ENCODE measurements around the gene SLC6A12.

Gene SLC6A12

DNA sequence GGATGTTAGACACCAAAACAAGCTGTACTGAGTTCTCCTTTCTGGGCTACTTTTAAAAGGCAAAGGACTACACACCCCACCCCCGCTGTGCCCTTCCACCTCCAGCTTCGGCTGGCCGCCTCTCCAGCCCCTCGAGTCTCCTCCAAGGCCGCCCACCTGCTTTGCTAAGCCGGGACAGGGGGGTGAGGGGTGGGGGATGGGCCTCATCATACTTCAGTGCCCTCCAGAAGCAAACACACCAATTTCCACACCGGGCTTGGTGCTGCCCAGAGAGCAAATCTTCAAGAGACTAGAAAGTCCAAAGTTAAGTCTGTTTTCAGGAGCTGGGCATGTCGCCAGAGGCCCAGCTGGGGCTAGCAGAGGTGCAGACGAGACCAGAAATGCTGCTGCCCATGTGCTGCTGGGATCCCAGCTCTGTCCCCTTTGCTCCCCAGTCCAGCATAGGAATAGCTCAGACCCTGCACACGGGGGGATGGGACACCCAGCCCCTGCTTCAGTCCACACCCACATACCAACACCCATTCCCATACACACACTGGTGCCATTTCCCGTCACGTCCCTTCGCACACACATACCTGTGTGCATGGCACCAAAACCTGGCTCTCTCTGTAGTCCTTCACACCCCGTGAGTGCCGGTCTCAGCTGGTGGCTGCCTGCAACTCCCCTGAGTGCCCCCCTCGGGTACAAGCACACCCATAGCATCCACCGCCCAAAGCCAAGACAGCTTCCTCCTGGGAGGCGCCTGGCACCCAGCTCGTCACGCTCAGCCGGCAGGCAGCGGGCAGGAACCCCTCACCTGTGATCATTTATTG lies 1.0 kb downstream of the SLC6A12 start:
- peak overlapping the region in 1 of 2 donors; percentile 33 for H3K4me3 ChIP-seq (ENCODE audit: low read depth in 1 of 2, low read length in 2 of 2)
- no peak overlapping the region for H3K27ac ChIP-seq (ENCODE audit: low read length)
- H3K4me1 ChIP-seq (ENCODE audit: control insufficient read depth in 1 of 2, insufficient read depth in 2 of 2, low read length in 2 of 2), result peaks cover 0 to 7% of the 10 kb centered on the region in 2 donors
- H3K36me3 ChIP-seq (ENCODE audit: control insufficient read depth in 1 of 2, insufficient read depth in 2 of 2, low read length in 2 of 2), result no peaks in the 10 kb centered on the region
- no peaks in the 10 kb centered on the region for H3K27me3 ChIP-seq (ENCODE audit: low read depth, low read length)
- no peaks in the 10 kb centered on the region for H3K9me3 ChIP-seq (ENCODE audit: control insufficient read depth in 1 of 2, low read length in 2 of 2)

GRCh38 chr12:212415-212714 lies 1.6 kb downstream of the SLC6A12 start:
- no peaks in the 10 kb centered on the region for H3K36me3 ChIP-seq (ENCODE audit: control insufficient read depth in 1 of 2, insufficient read depth in 2 of 2, low read length in 2 of 2)
- peaks cover 0 to 7% of the 10 kb centered on the region in 2 donors for H3K4me1 ChIP-seq (ENCODE audit: control insufficient read depth in 1 of 2, insufficient read depth in 2 of 2, low read length in 2 of 2)
- peak overlapping the region; percentile 31 for H3K27ac ChIP-seq (ENCODE audit: low read length)
- H3K4me3 ChIP-seq (ENCODE audit: low read depth in 1 of 2, low read length in 2 of 2), result no peak overlapping the region
- no peaks in the 10 kb centered on the region for H3K27me3 ChIP-seq (ENCODE audit: low read depth, low read length)
- no peaks in the 10 kb centered on the region for H3K9me3 ChIP-seq (ENCODE audit: control insufficient read depth in 1 of 2, low read length in 2 of 2)

DNA sequence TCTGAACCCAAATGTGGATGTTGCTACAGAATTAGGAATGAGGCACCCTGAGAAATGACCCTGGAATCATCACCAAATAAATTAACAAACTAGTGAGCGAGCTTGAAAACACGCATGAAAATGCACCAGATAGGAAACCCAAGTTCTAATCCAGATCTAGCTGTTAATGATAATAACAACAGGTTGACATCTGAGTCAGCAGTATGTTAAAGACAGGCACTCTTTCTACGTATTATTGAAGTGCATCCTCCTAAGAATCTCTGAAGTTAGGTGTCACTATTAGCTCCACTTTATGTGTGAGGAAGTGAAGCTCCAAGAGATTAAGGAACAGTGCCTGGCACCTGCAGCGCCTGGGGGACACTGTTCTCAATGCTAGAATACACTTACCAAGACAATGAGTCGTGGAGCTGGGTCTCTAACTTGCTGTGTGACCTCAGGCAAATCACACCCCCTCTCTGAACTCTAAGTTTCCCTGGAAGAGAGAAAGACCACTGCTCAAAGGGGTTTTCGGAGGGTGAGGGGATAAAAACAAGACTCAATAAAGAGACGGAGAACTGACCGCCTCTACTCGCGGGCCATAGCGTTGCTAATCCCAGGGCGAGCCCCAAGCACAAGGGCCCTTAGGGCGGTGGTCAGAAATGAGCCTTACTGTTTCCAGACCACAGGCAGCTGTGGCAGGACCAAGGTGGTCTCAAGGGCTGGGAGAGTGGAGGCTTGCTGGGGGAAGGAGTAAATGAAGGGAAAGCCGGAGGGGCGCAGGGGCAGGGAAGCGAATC lies 2.1 kb downstream of the SLC6A12 start:
- Histone ChIP-seq H3K9me3 (ENCODE audit: control insufficient read depth in 1 of 2, low read length in 2 of 2) (no peaks in the 10 kb centered on the region), H3K27me3 (ENCODE audit: low read depth, low read length) (no peaks in the 10 kb centered on the region), H3K4me3 (ENCODE audit: low read depth in 1 of 2, low read length in 2 of 2) (no peak overlapping the region), H3K36me3 (ENCODE audit: control insufficient read depth in 1 of 2, insufficient read depth in 2 of 2, low read length in 2 of 2) (no peaks in the 10 kb centered on the region), H3K4me1 (ENCODE audit: control insufficient read depth in 1 of 2, insufficient read depth in 2 of 2, low read length in 2 of 2) (peaks cover 0 to 7% of the 10 kb centered on the region in 2 donors), H3K27ac (ENCODE audit: low read length) (peak overlapping the region; percentile 31)

DNA sequence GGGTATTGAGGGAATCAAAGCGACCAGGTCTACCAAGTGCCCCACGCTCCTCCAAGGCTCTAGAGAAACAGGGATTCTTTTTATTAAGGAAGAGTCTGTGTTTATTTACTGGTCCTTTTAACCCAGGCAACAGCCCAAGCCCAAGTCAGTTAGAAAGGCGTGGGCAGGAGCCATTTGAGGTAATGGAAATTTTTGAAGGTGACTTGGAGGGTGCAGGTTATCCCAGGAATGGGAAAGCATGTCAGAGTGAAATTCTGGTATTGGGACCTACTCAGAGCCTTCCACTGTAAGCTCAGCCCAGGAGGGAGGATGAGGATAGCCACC lies 2.9 kb downstream of the SLC6A12 start:
- H3K9me3 ChIP-seq (ENCODE audit: control insufficient read depth in 1 of 2, low read length in 2 of 2), result no peaks in the 10 kb centered on the region
- no peak overlapping the region for H3K4me3 ChIP-seq (ENCODE audit: low read depth in 1 of 2, low read length in 2 of 2)
- no peaks in the 10 kb centered on the region for H3K36me3 ChIP-seq (ENCODE audit: control insufficient read depth in 1 of 2, insufficient read depth in 2 of 2, low read length in 2 of 2)
- no peak overlapping the region for H3K27ac ChIP-seq (ENCODE audit: low read length)
- H3K27me3 ChIP-seq (ENCODE audit: low read depth, low read length), result no peaks in the 10 kb centered on the region
- H3K4me1 ChIP-seq (ENCODE audit: control insufficient read depth in 1 of 2, insufficient read depth in 2 of 2, low read length in 2 of 2), result peaks cover 0 to 7% of the 10 kb centered on the region in 2 donors

GRCh38 chr12:210277-211141 lies 3.4 kb downstream of the SLC6A12 start:
- Histone ChIP-seq H3K27me3 (ENCODE audit: low read depth, low read length) (no peaks in the 10 kb centered on the region), H3K27ac (ENCODE audit: low read length) (no peak overlapping the region), H3K9me3 (ENCODE audit: control insufficient read depth in 1 of 2, low read length in 2 of 2) (no peaks in the 10 kb centered on the region), H3K4me3 (ENCODE audit: low read depth in 1 of 2, low read length in 2 of 2) (no peak overlapping the region), H3K4me1 (ENCODE audit: control insufficient read depth in 1 of 2, insufficient read depth in 2 of 2, low read length in 2 of 2) (peaks cover 0 to 7% of the 10 kb centered on the region in 2 donors), H3K36me3 (ENCODE audit: control insufficient read depth in 1 of 2, insufficient read depth in 2 of 2, low read length in 2 of 2) (no peaks in the 10 kb centered on the region)

DNA sequence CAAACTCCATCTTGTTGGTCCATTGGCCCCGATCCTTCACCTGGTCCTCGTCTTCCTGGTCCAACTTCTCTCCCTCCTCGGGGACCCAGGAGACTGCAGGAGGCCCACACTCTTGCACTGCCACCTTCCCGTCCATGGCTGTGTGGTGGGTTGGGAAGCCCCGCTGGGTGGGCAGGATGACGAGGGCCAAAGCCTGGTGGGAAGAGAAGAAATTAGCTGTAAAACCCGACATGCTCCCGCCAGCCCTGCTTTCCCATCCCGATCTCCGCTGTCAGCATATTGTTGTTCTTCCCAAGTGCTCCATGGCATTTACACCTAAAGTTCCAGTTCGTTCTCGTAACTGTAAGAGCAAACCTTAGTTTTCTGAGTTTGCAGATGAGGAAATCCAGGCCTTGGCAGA lies 4.1 kb downstream of the SLC6A12 start:
- Histone ChIP-seq H3K4me3 (ENCODE audit: low read depth in 1 of 2, low read length in 2 of 2) (no peak overlapping the region), H3K27me3 (ENCODE audit: low read depth, low read length) (no peaks in the 10 kb centered on the region)

DNA sequence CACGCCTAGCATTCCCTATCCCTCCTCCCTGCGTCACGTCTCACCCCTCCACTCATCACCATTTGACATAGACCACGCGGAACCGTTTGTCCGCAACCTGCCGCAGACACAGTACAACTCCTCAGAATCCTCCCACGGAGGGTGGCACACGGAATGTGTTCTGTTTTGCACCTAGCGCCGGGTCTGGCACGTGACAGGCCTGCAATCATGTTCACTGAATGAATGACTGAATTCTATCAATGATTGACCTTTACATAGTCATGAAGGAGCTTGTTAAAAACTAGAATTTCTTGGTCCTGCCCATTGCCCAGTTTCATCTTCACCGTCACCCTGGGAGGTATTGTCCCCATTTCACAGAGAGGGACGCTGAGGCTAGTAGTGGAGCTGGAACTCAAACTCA lies 4.7 kb downstream of the SLC6A12 start:
- Histone ChIP-seq H3K4me3 (ENCODE audit: low read depth in 1 of 2, low read length in 2 of 2) (no peak overlapping the region), H3K27me3 (ENCODE audit: low read depth, low read length) (peaks cover 2% of the 10 kb centered on the region), H3K4me1 (ENCODE audit: control insufficient read depth in 1 of 2, insufficient read depth in 2 of 2, low read length in 2 of 2) (peaks cover 0 to 8% of the 10 kb centered on the region in 2 donors), H3K9me3 (ENCODE audit: control insufficient read depth in 1 of 2, low read length in 2 of 2) (no peaks in the 10 kb centered on the region), H3K36me3 (ENCODE audit: control insufficient read depth in 1 of 2, insufficient read depth in 2 of 2, low read length in 2 of 2) (no peaks in the 10 kb centered on the region), H3K27ac (ENCODE audit: low read length) (no peak overlapping the region)

More for the DNA sequence above, 4.1 kb downstream of the SLC6A12 start:
- H3K4me1 ChIP-seq (ENCODE audit: control insufficient read depth in 1 of 2, insufficient read depth in 2 of 2, low read length in 2 of 2), result peaks cover 0 to 7% of the 10 kb centered on the region in 2 donors
- H3K9me3 ChIP-seq (ENCODE audit: control insufficient read depth in 1 of 2, low read length in 2 of 2), result no peaks in the 10 kb centered on the region
- no peak overlapping the region for H3K27ac ChIP-seq (ENCODE audit: low read length)
- no peaks in the 10 kb centered on the region for H3K36me3 ChIP-seq (ENCODE audit: control insufficient read depth in 1 of 2, insufficient read depth in 2 of 2, low read length in 2 of 2)

DNA sequence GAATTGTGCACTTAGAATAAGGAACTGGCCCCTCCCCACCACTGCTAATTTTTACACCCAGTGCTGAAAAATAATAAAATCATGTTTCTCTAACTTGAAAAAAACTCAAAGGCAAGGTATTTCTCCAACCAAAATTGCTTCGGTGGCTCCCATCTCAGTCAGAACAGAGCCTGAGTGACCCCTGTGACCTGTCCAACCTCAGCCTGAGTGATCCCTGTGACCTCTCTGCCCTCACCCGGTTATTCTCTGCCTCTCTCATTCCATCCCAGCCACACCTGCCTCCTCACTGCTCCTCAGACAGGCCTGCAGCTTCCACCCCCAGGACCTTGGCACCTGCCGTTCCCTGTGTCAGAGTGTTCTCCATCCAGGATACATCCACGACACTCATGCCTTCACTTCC lies 5.1 kb downstream of the SLC6A12 start:
- Histone ChIP-seq H3K9me3 (ENCODE audit: control insufficient read depth in 1 of 2, low read length in 2 of 2) (no peaks in the 10 kb centered on the region), H3K4me3 (ENCODE audit: low read depth in 1 of 2, low read length in 2 of 2) (no peak overlapping the region), H3K27ac (ENCODE audit: low read length) (no peak overlapping the region), H3K4me1 (ENCODE audit: control insufficient read depth in 1 of 2, insufficient read depth in 2 of 2, low read length in 2 of 2) (peaks cover 0 to 12% of the 10 kb centered on the region in 2 donors), H3K27me3 (ENCODE audit: low read depth, low read length) (peaks cover 7% of the 10 kb centered on the region), H3K36me3 (ENCODE audit: control insufficient read depth in 1 of 2, insufficient read depth in 2 of 2, low read length in 2 of 2) (no peaks in the 10 kb centered on the region)

GRCh38 chr12:207804-208203 lies 6.2 kb downstream of the SLC6A12 start:
- peaks cover 7% of the 10 kb centered on the region for H3K27me3 ChIP-seq (ENCODE audit: low read depth, low read length)
- no peak overlapping the region for H3K4me3 ChIP-seq (ENCODE audit: low read depth in 1 of 2, low read length in 2 of 2)
- H3K36me3 ChIP-seq (ENCODE audit: control insufficient read depth in 1 of 2, insufficient read depth in 2 of 2, low read length in 2 of 2), result no peaks in the 10 kb centered on the region
- H3K4me1 ChIP-seq (ENCODE audit: control insufficient read depth in 1 of 2, insufficient read depth in 2 of 2, low read length in 2 of 2), result peaks cover 0 to 15% of the 10 kb centered on the region in 2 donors
- H3K27ac ChIP-seq (ENCODE audit: low read length), result no peak overlapping the region
- H3K9me3 ChIP-seq (ENCODE audit: control insufficient read depth in 1 of 2, low read length in 2 of 2), result no peaks in the 10 kb centered on the region

DNA sequence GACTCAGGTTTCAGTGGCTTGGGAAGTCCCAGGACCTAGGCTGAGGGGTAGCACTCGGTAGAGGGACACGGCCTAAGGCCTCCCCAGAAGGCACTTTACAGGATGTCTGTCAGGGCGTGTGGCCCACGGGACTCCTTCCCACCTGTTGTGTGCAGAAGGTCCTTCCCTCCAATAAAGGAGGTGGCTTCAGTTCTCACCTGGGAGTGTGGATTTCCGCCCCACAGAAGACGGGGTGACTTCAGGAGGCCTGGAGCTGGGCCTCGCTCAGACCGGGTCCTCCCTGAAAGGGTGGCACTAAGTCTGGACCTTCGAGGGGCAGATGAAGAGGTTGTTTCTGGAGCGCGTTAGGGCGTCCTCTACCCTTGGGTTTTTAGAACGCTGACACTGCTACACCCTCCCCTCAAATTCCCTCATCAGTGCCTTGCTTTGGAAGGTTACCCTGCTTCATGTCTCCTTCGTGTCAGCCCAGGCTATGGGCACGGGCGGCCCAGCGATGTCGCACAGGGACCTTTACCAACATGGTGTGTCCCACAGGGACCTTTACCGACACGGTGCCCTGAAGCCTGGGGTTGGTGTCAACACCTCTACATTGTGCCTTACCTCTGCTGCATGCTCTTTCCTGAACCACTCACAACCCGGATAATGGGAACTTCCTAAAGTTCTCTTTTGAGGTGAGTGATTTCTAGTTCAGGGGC lies 7.1 kb downstream of the SLC6A12 start:
- Histone ChIP-seq H3K9me3 (ENCODE audit: control insufficient read depth in 1 of 2, low read length in 2 of 2) (no peaks in the 10 kb centered on the region), H3K4me1 (ENCODE audit: control insufficient read depth in 1 of 2, insufficient read depth in 2 of 2, low read length in 2 of 2) (peaks cover 0 to 11% of the 10 kb centered on the region in 2 donors), H3K36me3 (ENCODE audit: control insufficient read depth in 1 of 2, insufficient read depth in 2 of 2, low read length in 2 of 2) (no peaks in the 10 kb centered on the region), H3K4me3 (ENCODE audit: low read depth in 1 of 2, low read length in 2 of 2) (no peak overlapping the region), H3K27me3 (ENCODE audit: low read depth, low read length) (peaks cover 7% of the 10 kb centered on the region), H3K27ac (ENCODE audit: low read length) (no peak overlapping the region)

DNA sequence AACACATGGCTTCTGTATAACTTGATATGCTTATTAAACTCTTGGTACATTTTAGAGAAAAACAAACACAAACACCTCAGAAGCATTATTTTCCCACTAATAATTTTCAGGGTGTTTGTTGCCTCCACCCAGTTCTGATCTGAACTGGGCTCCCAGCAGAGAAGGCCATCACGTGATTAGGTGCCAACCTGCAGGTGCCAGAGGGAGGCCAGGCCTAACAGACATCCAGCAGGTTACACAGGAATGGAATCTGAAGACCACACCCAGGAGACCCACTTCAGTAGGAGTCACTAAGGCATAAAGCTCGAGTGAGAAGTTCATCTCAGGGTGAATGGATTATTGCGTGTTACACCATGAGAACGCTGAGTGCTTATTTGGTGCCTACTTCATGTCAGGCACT lies 8.9 kb downstream of the SLC6A12 start:
- H3K4me1 ChIP-seq (ENCODE audit: control insufficient read depth in 1 of 2, insufficient read depth in 2 of 2, low read length in 2 of 2), result peaks cover 0 to 11% of the 10 kb centered on the region in 2 donors
- no peaks in the 10 kb centered on the region for H3K36me3 ChIP-seq (ENCODE audit: control insufficient read depth in 1 of 2, insufficient read depth in 2 of 2, low read length in 2 of 2)
- peaks cover 7% of the 10 kb centered on the region for H3K27me3 ChIP-seq (ENCODE audit: low read depth, low read length)
- no peaks in the 10 kb centered on the region for H3K9me3 ChIP-seq (ENCODE audit: control insufficient read depth in 1 of 2, low read length in 2 of 2)
- H3K4me3 ChIP-seq (ENCODE audit: low read depth in 1 of 2, low read length in 2 of 2), result no peak overlapping the region
- H3K27ac ChIP-seq (ENCODE audit: low read length), result no peak overlapping the region
